Breast epithelium (tissue), 4 donors: Measurements from ENCODE around the gene NCKIPSD. TPM values are rescaled to one million over a fixed set of nuclear protein-coding genes. Genes with fewer than 3 reads are reported as not detected.

Source experiments
- DNase-seq, 2 donors: peaks; one replicate each; pipeline ENCODE4 v3.0.0-alpha.2; 2019; ENCODE audit warnings: low spot score in 2 of 2
- H3K27ac ChIP-seq, 2 donors: fragments of 200-600 bp; sonication (generic) in 1 of 2; one replicate each; pipeline ENCODE4 v1.5.1; 2016 to 2019; ENCODE audit warnings: mild to moderate bottlenecking in 1 of 2
- H3K27me3 ChIP-seq, 2 donors: fragments of 200-600 bp; sonication (generic) in 1 of 2; one replicate each; pipeline versions ENCODE4 v1.5.1 to v1.6.0; 2017 to 2019; ENCODE audit warnings: control low read depth in 1 of 2, mild to moderate bottlenecking in 1 of 2
- H3K36me3 ChIP-seq: fragments of 200-600 bp; one replicate; pipeline ENCODE4 v1.5.1; 2019
- H3K4me1 ChIP-seq, 2 donors: fragments of 200-600 bp; sonication (generic); one replicate each; pipeline ENCODE4 v1.5.1; 2016 to 2019; ENCODE audit warnings: control low read depth in 1 of 2
- H3K4me3 ChIP-seq, 3 donors: fragments of 200-600 bp; sonication (generic); 1 replicate in 2 of 3; 2 replicates in 1 of 3; pipeline ENCODE4 v1.5.1; 2016 to 2019; ENCODE audit warnings: mild to moderate bottlenecking in 3 of 3, moderate library complexity in 2 of 3
- H3K9me3 ChIP-seq, 2 donors: fragments of 200-600 bp; sonication (generic) in 1 of 2; one replicate each; pipeline ENCODE4 v1.5.1; 2016 to 2019; ENCODE audit warnings: control low read depth in 1 of 2
- CTCF ChIP-seq, 3 donors: fragments of 450-650 bp; IDR thresholded peaks; one replicate each; pipeline ENCODE4 v1.5.1; 2016 to 2017; ENCODE audit warnings: antibody characterized with exemption in 3 of 3, mild to moderate bottlenecking in 3 of 3, moderate library complexity in 3 of 3
- POLR2A ChIP-seq: fragments of 450-650 bp; IDR thresholded peaks from one replicate; pipeline ENCODE4 v1.6.1; 2016; ENCODE audit warnings: antibody characterized with exemption, mild to moderate bottlenecking, moderate library complexity
- POLR2AphosphoS5 ChIP-seq, 3 donors: sonication (generic); formaldehyde crosslinking; IDR thresholded peaks; one replicate each; pipeline ENCODE4 v1.6.1; 2017; ENCODE audit warnings: antibody characterized with exemption in 3 of 3
- intact Hi-C: fragments of 100-400 bp; cut with DNase I; formaldehyde crosslinking; loops from one replicate; pipeline ENCODE4 v1.15.1; 2023; ENCODE audit warnings: low total_unique reads
- total RNA-seq, 3 donors: library from RNA; depleted of rRNA; stranded (reverse); fragments of >200 nt; gene quantifications; one replicate each; pipeline ENCODE4 v1.1.0, GENCODE V29; 2016

NCKIPSD gene
- total RNA-seq, 3 donors from 2014 or later = 31.8 to 40.3 (median 36.4) TPM

GRCh38 chr3:48674505-48674904 lies 11.2 kb downstream of the NCKIPSD start:
- Histone ChIP-seq H3K4me3 (no peak overlapping the region), H3K36me3 (no peaks in the 10 kb centered on the region), H3K27ac (no peak overlapping the region), H3K9me3 (no peaks in the 10 kb centered on the region), H3K27me3 (no peaks in the 10 kb centered on the region), H3K4me1 (no peaks in the 10 kb centered on the region)
- TF ChIP-seq POLR2AphosphoS5 (IDR thresholded peaks at IDR 0.05) = no peak
- intact Hi-C loops = no loop called here
- DNase-seq = no peak

GRCh38 chr3:48672522-48672921 lies 13.2 kb downstream of the NCKIPSD start:
- no peak for DNase-seq
- TF ChIP-seq POLR2A (no peak), CTCF (IDR thresholded peaks at IDR 0.05) (no peak), POLR2AphosphoS5 (IDR thresholded peaks at IDR 0.05) (no peak)
- H3K36me3 ChIP-seq = no peaks in the 10 kb centered on the region
- no peaks in the 10 kb centered on the region for H3K27me3 ChIP-seq
- no peak overlapping the region for H3K4me3 ChIP-seq
- H3K27ac ChIP-seq = no peak overlapping the region
- intact Hi-C loops = no loop called here
- no peaks in the 10 kb centered on the region for H3K9me3 ChIP-seq
- no peaks in the 10 kb centered on the region for H3K4me1 ChIP-seq

- Histone ChIP-seq H3K9me3 (no peaks in the 10 kb centered on the region), H3K27me3 (peaks cover 8 to 19% of the 10 kb centered on the region in 2 donors), H3K4me1 (peaks cover 0 to 7% of the 10 kb centered on the region in 2 donors), H3K36me3 (no peaks in the 10 kb centered on the region), H3K4me3 (no peak overlapping the region), H3K27ac (no peak overlapping the region)
- intact Hi-C loops = no loop called here
- no peak for TF ChIP-seq POLR2AphosphoS5 (IDR thresholded peaks at IDR 0.05)
- TF ChIP-seq POLR2A = no peak
- no peak for TF ChIP-seq CTCF (IDR thresholded peaks at IDR 0.05)
- no peak for DNase-seq
Measured at GRCh38 chr3:48664929-48665328, 20.8 kb downstream of the NCKIPSD start.

GRCh38 chr3:48664313-48664644 lies 21.4 kb downstream of the NCKIPSD start:
- peak overlapping the region in 2 of 3 donors; percentile 59 to 85 for H3K4me3 ChIP-seq
- TF ChIP-seq POLR2A (no peak), POLR2AphosphoS5 (IDR thresholded peaks at IDR 0.05) (no peak), CTCF (IDR thresholded peaks at IDR 0.05) (no peak)

GRCh38 chr3:48663489-48664312 lies 22.0 kb downstream of the NCKIPSD start:
- no peaks in the 10 kb centered on the region for H3K9me3 ChIP-seq
- intact Hi-C loops = no loop called here

More at GRCh38 chr3:48664313-48664644, 21.4 kb downstream of the NCKIPSD start:
- Histone ChIP-seq H3K36me3 (no peaks in the 10 kb centered on the region), H3K9me3 (no peaks in the 10 kb centered on the region), H3K27me3 (peaks cover 8 to 19% of the 10 kb centered on the region in 2 donors), H3K4me1 (peaks cover 0 to 7% of the 10 kb centered on the region in 2 donors), H3K27ac (peak overlapping the region; percentile 86 to 89)
- DNase-seq = no peak
- intact Hi-C loops = no loop called here

More at GRCh38 chr3:48663489-48664312, 22.0 kb downstream of the NCKIPSD start:
- Histone ChIP-seq H3K27ac (peak overlapping the region; percentile 86 to 89), H3K4me3 (peak overlapping the region; percentile 45 to 85 (median 59)), H3K27me3 (peaks cover 8 to 19% of the 10 kb centered on the region in 2 donors), H3K36me3 (no peaks in the 10 kb centered on the region), H3K4me1 (peaks cover 0 to 7% of the 10 kb centered on the region in 2 donors)
- DNase-seq = peak; percentile 93 to 94
- TF ChIP-seq CTCF (IDR thresholded peaks at IDR 0.05) = peak in 2 of 3 donors; percentile 60 to 73
- TF ChIP-seq POLR2AphosphoS5 (IDR thresholded peaks at IDR 0.05) = peak; percentile 65 to 83 (median 74)
- no peak for TF ChIP-seq POLR2A
